Spleen (tissue), 11 donors: ENCODE measurements around the gene SH3RF3. TPM values are rescaled to one million over a fixed set of nuclear protein-coding genes. Genes with fewer than 3 reads are reported as not detected.

Experiments
- DNase-seq: peaks from one replicate; pipeline ENCODE4 v3.0.0-alpha.2; 2020
- H3K27ac ChIP-seq, 8 donors: fragments of 200-600 bp; sonication (generic) in 7 of 8; 1 replicate in 4 of 8; 2 replicates in 4 of 8; pipeline versions ENCODE4 v1.5.0 to v1.8.0; 2016 to 2021; ENCODE audit warnings: inconsistent platforms in 4 of 8, mild to moderate bottlenecking in 4 of 8, moderate library complexity in 1 of 8
- H3K27me3 ChIP-seq, 7 donors: fragments of 200-600 bp; sonication (generic) in 6 of 7; replicated peaks in 1 of 7; 1 replicate in 4 of 7; 2 replicates in 3 of 7; pipeline versions ENCODE4 v1.5.0 to v1.8.0; 2016 to 2021; ENCODE audit warnings: inconsistent platforms in 3 of 7, mild to moderate bottlenecking in 1 of 7
- H3K36me3 ChIP-seq, 6 donors: fragments of 200-600 bp; sonication (generic) in 5 of 6; 1 replicate in 4 of 6; 2 replicates in 2 of 6; pipeline versions ENCODE4 v1.5.0 to v1.8.0; 2016 to 2021; ENCODE audit warnings: inconsistent platforms in 2 of 6
- H3K4me1 ChIP-seq, 6 donors: fragments of 200-600 bp; sonication (generic) in 5 of 6; 1 replicate in 3 of 6; 2 replicates in 3 of 6; pipeline versions ENCODE4 v1.5.0 to v1.8.0; 2016 to 2021; ENCODE audit warnings: inconsistent platforms in 3 of 6
- H3K4me3 ChIP-seq, 8 donors: fragments of 200-600 bp; sonication (generic) in 7 of 8; 1 replicate in 4 of 8; 2 replicates in 4 of 8; pipeline versions ENCODE4 v1.5.0 to v1.8.0; 2016 to 2021; ENCODE audit warnings: inconsistent platforms in 4 of 8, mild to moderate bottlenecking in 4 of 8, moderate library complexity in 2 of 8
- H3K9me3 ChIP-seq, 8 donors: fragments of 200-600 bp; sonication (generic) in 7 of 8; 1 replicate in 4 of 8; 2 replicates in 4 of 8; pipeline versions ENCODE4 v1.5.0 to v1.8.0; 2016 to 2021; ENCODE audit warnings: inconsistent platforms in 4 of 8
- CTCF ChIP-seq, 11 experiments: fragments of 200-600 bp in 7 of 11; fragments of 450-650 bp in 4 of 11; sonication (generic) in 4 of 11; IDR thresholded peaks in 8 of 11; conservative IDR thresholded peaks in 3 of 11; 1 replicate in 7 of 11; 2 replicates in 4 of 11; pipeline versions ENCODE4 v1.4.0 to v1.8.0; 2016 to 2021; ENCODE audit warnings: antibody characterized with exemption in 11 of 11, inconsistent platforms in 4 of 11, mild to moderate bottlenecking in 1 of 11
- POLR2A ChIP-seq, 3 donors: fragments of 450-650 bp; IDR thresholded peaks; one replicate each; pipeline ENCODE4 v1.5.1; 2017; ENCODE audit warnings: antibody characterized with exemption in 3 of 3, mild to moderate bottlenecking in 1 of 3
- POLR2AphosphoS5 ChIP-seq, 3 donors: sonication (generic); formaldehyde crosslinking; IDR thresholded peaks; one replicate each; pipeline ENCODE4 v1.5.1; 2017; ENCODE audit warnings: antibody characterized with exemption in 3 of 3
- WGBS, 5 donors: extraction: QIAGEN DNeasy Blood & Tissue Kit in 3 of 5; methylation state at CpG; one replicate each; pipeline versions ENCODE4 v1.1.5 to v1.1.7; 2013 to 2018; 5-methylcytosine and 5-hydroxymethylcytosine counted together
- intact Hi-C: fragments of 100-400 bp; cut with DNase I; formaldehyde crosslinking; loops from one replicate; pipeline ENCODE4 v1.15.0; 2023; ENCODE audit warnings: low total_unique reads
- polyA plus RNA-seq, 3 donors: library from polyadenylated mRNA; stranded (reverse); fragments of 200-250 nt; gene quantifications; one replicate each; pipeline ENCODE4 v1.2.1, GENCODE V29; 2013
- total RNA-seq, 7 donors: library from RNA; depleted of rRNA in 3 of 7; stranded (reverse); fragments of >200 nt in 3 of 7; fragmentation: NEBNext Ultra II Directional in 4 of 7; extraction: Animal tissue kit (Norgen Biotek cat#: 25700) in 4 of 7; gene quantifications; one replicate each; pipeline versions ENCODE4 v1.1.0 to v1.2.1, GENCODE V29; 2016 to 2021
- donor health status: healthy with polysubstance abuse.
- donor health status: DM: no; HTN: no; CAD: no; lungs with moderate emphysema.
- donor health status: DM: no; HTN: no; CAD: no.
- donor health status: Bipolar disorder and iron deficiency.
- donor health status: healthy.
- donor health status: DM: no; HTN: no; CAD: no.
- donor health status: DM: yes; HTN: yes; CAD: no.

SH3RF3 gene
- total and polyA plus RNA-seq, 10 donors, result 1.3 to 7.6 (median 4.7) TPM

- Histone ChIP-seq H3K9me3 (no peaks in the 10 kb centered on the region), H3K27ac (peak overlapping the region in 7 of 8 donors; percentile 53 to 83 (median 75)), H3K4me3 (peak overlapping the region in 1 of 8 donors; percentile 37), H3K4me1 (peaks cover 11 to 69% (median 49%) of the 10 kb centered on the region in 6 donors), H3K36me3 (no peaks in the 10 kb centered on the region), H3K27me3 (no peaks in the 10 kb centered on the region)
- intact Hi-C loops, result no loop called here
- 0 to 9% (median 3%) methylated on average over 4 of the region's 4 CpGs for WGBS, 5 donors
- DNase-seq, result peak; percentile 95
- peak; percentile 59 to 90 (median 78) for TF ChIP-seq POLR2AphosphoS5 (IDR thresholded peaks at IDR 0.05)
- no peak for TF ChIP-seq CTCF (IDR thresholded peaks at IDR 0.05 in 8 of 11, conservative IDR thresholded peaks at IDR 0.05 in 3 of 11)
Measured at GRCh38 chr2:109238580-109238979, 109.6 kb downstream of the SH3RF3 start.

- no peak for TF ChIP-seq CTCF (IDR thresholded peaks at IDR 0.05 in 8 of 11, conservative IDR thresholded peaks at IDR 0.05 in 3 of 11)
- no peak for TF ChIP-seq POLR2A (IDR thresholded peaks at IDR 0.05)
- TF ChIP-seq POLR2AphosphoS5 (IDR thresholded peaks at IDR 0.05), result no peak
- DNase-seq, result no peak
- Histone ChIP-seq H3K27me3 (no peaks in the 10 kb centered on the region), H3K36me3 (no peaks in the 10 kb centered on the region), H3K27ac (peak overlapping the region in 3 of 8 donors; percentile 67 to 83 (median 80)), H3K9me3 (no peaks in the 10 kb centered on the region), H3K4me3 (no peak overlapping the region), H3K4me1 (peaks cover 16 to 81% (median 58%) of the 10 kb centered on the region in 6 donors)
- intact Hi-C loops, result no loop called here
- WGBS, 5 donors, result 83 to 93% (median 88%) methylated on average over 6 of the region's 6 CpGs
Measured at GRCh38 chr2:109239720-109240119, 110.7 kb downstream of the SH3RF3 start.

GRCh38 chr2:109242210-109242653 is 113.2 kb downstream of the SH3RF3 start:
- Histone ChIP-seq H3K4me3 (no peak overlapping the region), H3K36me3 (no peaks in the 10 kb centered on the region), H3K27ac (peak overlapping the region in 7 of 8 donors; percentile 41 to 82 (median 70)), H3K9me3 (no peaks in the 10 kb centered on the region), H3K4me1 (peaks cover 16 to 84% (median 60%) of the 10 kb centered on the region in 6 donors), H3K27me3 (no peaks in the 10 kb centered on the region)
- intact Hi-C loops, result no loop called here
- TF ChIP-seq POLR2AphosphoS5 (IDR thresholded peaks at IDR 0.05), result no peak
- TF ChIP-seq CTCF (IDR thresholded peaks at IDR 0.05 in 8 of 11, conservative IDR thresholded peaks at IDR 0.05 in 3 of 11), result no peak
- no peak for TF ChIP-seq POLR2A (IDR thresholded peaks at IDR 0.05)
- no peak for DNase-seq
- 71 to 74% (median 74%) methylated on average over 5 to 7 of the region's 7 CpGs for WGBS, 5 donors

- no peaks in the 10 kb centered on the region for H3K27me3 ChIP-seq
- intact Hi-C loops, result no loop called here
- 64 to 76% (median 72%) methylated on average over 12 of the region's 12 CpGs for WGBS, 5 donors
Measured at GRCh38 chr2:109242654-109243331, 113.8 kb downstream of the SH3RF3 start.

More at GRCh38 chr2:109242654-109243331, 113.8 kb downstream of the SH3RF3 start:
- Histone ChIP-seq H3K27ac (peak overlapping the region in 7 of 8 donors; percentile 41 to 82 (median 70)), H3K4me3 (no peak overlapping the region), H3K36me3 (no peaks in the 10 kb centered on the region), H3K4me1 (peaks cover 16 to 84% (median 61%) of the 10 kb centered on the region in 6 donors), H3K9me3 (no peaks in the 10 kb centered on the region)
- TF ChIP-seq CTCF (IDR thresholded peaks at IDR 0.05 in 8 of 11, conservative IDR thresholded peaks at IDR 0.05 in 3 of 11), result no peak
- peak in 1 of 3 donors; percentile 68 for TF ChIP-seq POLR2AphosphoS5 (IDR thresholded peaks at IDR 0.05)
- no peak for DNase-seq
